Measurements from ENCODE around the gene SLC35B3.
"Not testable (repeated sequence)": the region's sequence is repeated elsewhere in the genome, so short reads cannot be mapped to it uniquely, and the experiment has no call there.

Gene SLC35B3

GRCh38 chr6:8435093-8435844 is at the start of gene SLC35B3:
Gene SLC35B3 (minus strand): TSS chr6:8435545.
- peak; percentile 94 for DNase-seq

- DNase-seq, result no peak
Measured at GRCh38 chr6:8483650-8484049, 48.3 kb upstream of the SLC35B3 start.

GRCh38 chr6:8481727-8482126 is 46.4 kb upstream of the SLC35B3 start:
- no peak for DNase-seq

GRCh38 chr6:8478418-8478817 is 43.1 kb upstream of the SLC35B3 start:
- no peak for DNase-seq

DNA sequence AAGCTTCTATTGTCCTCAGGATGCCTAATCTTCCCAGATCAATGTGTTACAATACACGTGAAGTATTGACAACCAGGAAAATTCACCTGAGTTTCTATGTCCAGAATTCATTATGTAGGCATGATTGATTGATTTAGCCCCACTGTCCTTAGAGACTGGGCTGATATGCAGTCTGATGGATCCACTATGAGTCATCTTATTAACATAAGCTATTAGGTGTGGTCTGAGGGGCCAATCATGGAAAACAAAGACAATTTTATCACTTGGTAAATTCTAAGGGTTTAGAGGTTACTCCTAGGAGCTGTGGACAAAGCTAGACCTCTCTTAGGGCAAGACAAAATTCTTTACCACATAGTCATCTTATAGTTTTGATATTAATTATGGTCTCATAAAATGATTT is 41.3 kb upstream of the SLC35B3 start:
- no peak for DNase-seq

GRCh38 chr6:8468552-8469356 is 33.4 kb upstream of the SLC35B3 start:
- no peak for DNase-seq

DNA sequence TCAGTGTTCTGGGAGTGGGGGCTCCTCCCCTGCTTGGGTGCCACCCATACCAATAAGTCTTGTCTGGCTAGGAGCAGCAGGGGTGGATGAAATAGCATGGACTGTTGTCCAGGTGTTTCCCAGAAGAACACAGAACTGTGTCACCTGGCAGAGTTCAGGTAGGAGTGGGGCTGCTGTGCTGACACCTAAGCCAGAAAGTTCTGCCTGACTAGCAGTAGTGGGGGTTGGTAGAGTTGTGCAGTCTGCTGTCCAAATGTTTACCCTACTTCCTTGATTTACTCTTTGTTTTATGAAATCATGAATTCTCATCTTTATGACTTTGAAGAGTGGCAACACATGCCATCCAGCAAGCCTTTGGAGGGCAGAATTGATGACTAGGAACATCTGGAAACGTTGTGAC is 27.3 kb upstream of the SLC35B3 start:
- DNase-seq, result no peak

DNA sequence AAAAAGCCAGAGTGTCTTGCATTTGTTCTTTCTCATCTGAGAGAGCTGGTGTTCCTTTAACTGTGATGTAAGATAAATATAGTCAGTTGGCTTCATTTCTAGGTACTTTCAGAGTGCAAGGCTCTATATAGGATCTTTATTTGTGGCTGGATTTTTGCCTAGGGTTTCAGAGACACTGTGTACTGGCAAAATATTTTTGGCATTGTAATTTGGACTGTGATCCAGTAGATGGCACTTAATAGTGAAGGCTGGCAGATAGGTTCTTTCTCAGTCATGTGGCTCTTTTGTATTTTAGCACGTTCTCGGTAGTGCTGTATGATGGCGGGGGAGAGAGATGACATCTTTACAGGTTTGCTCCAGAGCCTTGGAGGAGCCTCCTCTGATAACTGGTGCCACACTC is 26.8 kb upstream of the SLC35B3 start:
- no peak for DNase-seq

- DNase-seq, result no peak
Measured at GRCh38 chr6:8446391-8446790, 11.0 kb upstream of the SLC35B3 start.

- not testable (repeated sequence) for DNase-seq
Measured at GRCh38 chr6:8445930-8446329, 10.6 kb upstream of the SLC35B3 start.

- no peak for DNase-seq
Measured at GRCh38 chr6:8442150-8442549, 6.8 kb upstream of the SLC35B3 start.

GRCh38 chr6:8441452-8441851 is 6.1 kb upstream of the SLC35B3 start:
- no peak for DNase-seq

DNA sequence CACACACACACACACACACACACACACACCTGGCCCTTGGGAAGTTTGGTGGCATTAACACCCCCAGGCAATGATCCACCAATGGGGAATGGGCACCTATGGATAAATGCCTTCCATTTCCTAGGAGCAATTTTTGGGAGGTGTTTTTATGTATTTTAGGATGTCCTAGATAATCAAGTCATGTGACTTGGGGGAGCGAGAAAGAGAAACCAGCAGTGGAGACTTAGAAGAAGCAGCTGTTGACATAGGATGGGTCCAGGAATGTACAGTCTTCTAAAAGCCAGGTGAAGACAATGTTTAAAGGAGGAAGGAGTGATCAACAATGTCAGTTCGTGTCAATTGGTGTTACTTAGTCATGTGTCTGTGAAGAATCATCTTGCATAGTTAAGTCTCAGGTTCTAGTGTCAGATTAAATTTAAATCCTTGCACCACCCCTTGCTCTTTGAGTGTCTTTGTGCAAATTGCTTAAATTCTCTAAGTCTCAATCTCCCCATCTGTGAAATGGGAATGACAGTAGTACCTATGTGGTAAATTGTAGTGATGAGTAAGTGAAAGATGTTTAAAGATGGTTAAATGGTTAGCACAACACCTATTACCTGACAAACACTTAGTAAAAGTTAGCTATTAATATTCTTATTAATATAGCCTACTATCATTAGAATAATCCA is 4.4 kb upstream of the SLC35B3 start:
- DNase-seq, result no peak

- DNase-seq, result no peak
Measured at GRCh38 chr6:8437813-8438212, 2.5 kb upstream of the SLC35B3 start.

DNA sequence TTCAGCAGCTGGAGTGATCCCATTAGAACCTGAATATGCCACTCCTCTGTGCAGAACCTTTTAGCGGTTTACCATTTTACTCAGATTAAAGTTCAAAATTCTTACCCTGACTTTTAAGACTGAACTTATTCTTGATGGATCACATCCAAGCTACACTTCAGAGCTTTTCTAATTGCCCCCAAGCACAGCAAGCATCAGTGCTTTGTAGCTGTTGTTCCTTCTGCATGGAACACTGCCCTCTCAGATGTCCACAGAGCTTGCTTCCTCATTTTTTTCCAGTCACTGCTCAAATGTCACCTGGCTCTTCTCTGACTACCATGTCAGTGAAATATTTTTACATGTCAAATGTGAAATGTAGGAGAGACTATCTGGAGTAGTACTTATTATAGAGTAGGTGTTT is 1.6 kb upstream of the SLC35B3 start:
- DNase-seq, result no peak

DNA sequence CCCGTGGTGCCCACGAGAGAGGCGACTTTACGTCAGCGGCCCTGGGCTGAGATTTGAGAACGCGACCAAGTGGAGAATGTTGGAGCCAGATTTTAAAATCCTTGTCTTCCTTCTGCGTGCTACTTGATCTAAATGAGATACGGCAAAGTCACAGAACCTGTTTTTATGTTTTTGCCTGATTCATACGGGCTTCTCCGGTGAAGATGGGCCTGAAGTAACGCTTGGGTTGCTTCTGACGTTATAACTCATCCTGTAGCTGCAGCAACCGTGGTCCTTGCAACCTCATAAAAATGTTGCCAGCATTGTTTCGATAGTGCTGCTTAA is 462 bp upstream of the SLC35B3 start:
- no peak for DNase-seq

DNA sequence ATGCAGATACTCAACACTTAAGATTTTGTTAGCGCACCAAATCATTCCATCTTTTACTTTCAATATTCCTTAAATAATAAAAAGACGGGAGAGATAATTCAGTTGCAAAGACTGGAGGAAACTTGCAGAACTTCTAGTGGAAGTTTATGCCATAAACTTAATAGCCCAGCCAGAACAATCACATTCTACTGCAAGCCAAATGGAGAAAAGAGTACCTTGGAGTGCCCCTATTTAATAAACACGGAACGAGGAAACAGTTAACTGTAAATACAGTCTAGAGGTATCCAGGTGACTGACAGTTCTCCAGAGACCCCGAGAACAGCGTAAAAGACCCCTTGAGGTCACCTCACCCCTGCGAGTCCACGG is 635 bp downstream of the SLC35B3 start:
- DNase-seq, result no peak

DNA sequence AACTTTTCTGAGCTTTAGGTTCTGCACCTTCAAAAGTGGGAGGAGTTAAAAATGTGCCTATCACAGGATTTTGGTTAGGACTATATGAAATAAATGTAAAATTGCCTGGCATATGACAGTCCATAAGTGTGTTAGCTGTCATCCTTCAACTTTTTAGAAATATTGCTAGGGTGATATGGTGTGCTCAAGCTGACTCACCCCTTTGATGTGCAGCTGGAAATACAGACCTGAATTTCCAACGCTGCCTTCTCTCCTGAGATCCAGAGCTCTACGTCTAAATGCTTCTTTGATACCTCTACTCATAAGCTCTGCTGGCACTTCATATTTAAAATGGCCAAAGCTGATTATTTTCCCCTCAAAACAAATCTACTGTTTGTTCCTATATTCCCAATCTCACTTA is 2.7 kb downstream of the SLC35B3 start:
- DNase-seq, result no peak

DNA sequence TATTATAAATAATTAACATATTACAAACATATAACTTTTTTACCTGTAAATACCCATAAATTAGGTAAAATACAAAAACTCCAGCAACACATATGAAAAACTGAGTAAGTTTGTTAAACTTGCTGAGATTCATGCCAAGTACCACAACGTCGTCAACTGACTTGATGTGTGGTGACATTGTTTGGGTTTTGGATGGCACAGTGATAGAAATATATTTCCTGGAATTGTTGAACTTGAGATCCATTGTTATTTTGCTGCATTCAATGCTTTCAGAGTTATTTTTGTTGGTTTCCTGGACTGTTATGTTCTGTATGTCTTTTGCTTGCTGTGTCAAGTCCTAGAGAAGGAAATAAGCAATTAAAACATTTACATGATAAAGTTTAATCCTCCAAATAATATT is 5.5 kb downstream of the SLC35B3 start:
- no peak for DNase-seq

- DNase-seq, result not testable (repeated sequence)
Measured at GRCh38 chr6:8426544-8426943, 8.8 kb downstream of the SLC35B3 start.

DNA sequence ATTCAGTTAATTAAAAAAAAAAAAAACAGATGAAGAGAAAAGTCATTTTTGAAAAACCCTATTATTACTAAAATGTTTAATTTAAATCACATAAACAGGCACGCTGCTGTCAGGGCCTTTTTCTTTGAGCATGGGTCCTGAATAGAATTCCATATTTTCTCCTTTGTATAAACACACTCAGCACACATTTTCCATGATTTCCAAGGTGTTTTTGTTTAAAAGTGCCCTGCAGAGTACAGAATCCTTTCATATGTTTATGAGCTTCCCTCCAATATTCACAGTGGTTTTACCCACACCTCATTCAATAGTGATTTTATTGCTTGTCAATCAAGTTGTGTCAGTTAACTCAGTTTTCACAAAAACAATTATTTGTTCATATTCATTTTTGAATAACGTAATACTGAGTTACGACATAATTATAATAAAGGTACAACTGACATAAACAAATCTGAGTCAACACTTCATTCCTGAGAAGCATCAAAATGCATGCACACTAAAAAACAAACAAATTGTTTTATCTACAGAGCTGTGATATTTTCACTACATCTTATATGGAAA is 15.2 kb downstream of the SLC35B3 start:
- DNase-seq, result no peak

DNA sequence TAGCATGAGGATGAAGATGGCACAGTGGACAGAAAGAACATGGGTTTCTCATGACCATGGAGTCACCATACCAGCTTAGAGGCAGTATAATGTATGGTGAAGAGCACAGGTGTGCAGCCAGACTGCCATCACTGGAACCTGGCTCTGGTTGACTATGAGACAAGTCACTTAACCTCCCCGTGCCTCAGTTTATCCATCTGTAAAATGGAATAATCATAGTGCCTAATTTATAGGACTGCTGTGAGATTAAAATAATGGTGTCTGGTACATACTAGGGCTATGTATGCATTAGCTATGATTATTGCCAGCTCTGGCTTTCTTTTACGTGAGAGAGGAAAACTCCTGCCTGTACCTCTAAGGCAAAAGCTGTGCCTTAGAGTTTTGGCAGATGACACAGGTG is 19.4 kb downstream of the SLC35B3 start:
- DNase-seq, result no peak

DNA sequence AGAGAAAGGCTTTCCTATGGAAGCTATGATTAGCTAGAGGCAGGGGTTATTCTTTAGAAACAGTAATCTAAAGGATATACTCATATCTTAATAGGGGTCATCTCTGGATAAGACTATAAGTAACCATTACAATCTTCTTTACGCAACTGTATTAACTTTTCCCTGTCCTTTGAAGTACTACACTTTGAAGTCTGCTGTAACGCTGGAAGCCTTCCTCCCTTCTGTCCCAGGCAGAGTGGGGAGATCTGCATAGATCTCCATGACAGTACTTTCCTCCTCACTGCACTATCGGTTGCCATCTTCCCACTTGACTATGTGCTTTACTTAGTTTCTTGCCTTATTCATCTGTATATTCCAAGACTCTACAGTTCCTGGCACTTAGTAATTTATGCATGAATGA is 20.1 kb downstream of the SLC35B3 start:
- no peak for DNase-seq

- no peak for DNase-seq
Measured at GRCh38 chr6:8414844-8415243, 20.5 kb downstream of the SLC35B3 start.

Measured in NCI-H1436 (cell line).